H9 (cell line): ENCODE data around the gene SESTD1. TPM values are rescaled to one million over a fixed set of nuclear protein-coding genes. Genes with fewer than 3 reads are reported as not detected.
"Not testable (repeated sequence)": the region's sequence is repeated elsewhere in the genome, so short reads cannot be mapped to it uniquely, and the experiment has no call there.

Source experiments
- DNase-seq: peaks from one replicate; pipeline ENCODE4 v3.0.0-alpha.2; 2017
- H2AFZ ChIP-seq: one replicate; pipeline ENCODE4 v1.6.1; 2013; ENCODE audit warnings: mild to moderate bottlenecking, low read length, control low read depth, moderate library complexity
- H2AK5ac ChIP-seq: 2 replicates; pipeline ENCODE4 v1.6.1; 2013; ENCODE audit warnings: low read length, control low read depth, mixed read lengths; ENCODE audit not compliant: insufficient read length
- H2BK120ac ChIP-seq: one replicate; pipeline ENCODE4 v1.6.1; 2013; ENCODE audit warnings: low read depth, mild to moderate bottlenecking, low read length, control low read depth, inconsistent platforms; ENCODE audit not compliant: poor library complexity, severe bottlenecking
- H2BK12ac ChIP-seq: 2 replicates; pipeline ENCODE4 v1.6.1; 2013; ENCODE audit warnings: low read length, control low read depth, mixed read lengths, low read depth; ENCODE audit not compliant: insufficient read length
- H2BK15ac ChIP-seq: 2 replicates; pipeline ENCODE4 v1.6.1; 2013; ENCODE audit warnings: low read depth, low read length, control low read depth
- H2BK20ac ChIP-seq: one replicate; pipeline ENCODE4 v1.6.1; 2013; ENCODE audit warnings: low read depth, mild to moderate bottlenecking, low read length, control low read depth, inconsistent platforms; ENCODE audit not compliant: poor library complexity, severe bottlenecking
- H2BK5ac ChIP-seq: 2 replicates; pipeline ENCODE4 v1.6.1; 2013; ENCODE audit warnings: low read length, control low read depth, mixed read lengths; ENCODE audit not compliant: insufficient read length
- H3K14ac ChIP-seq: 2 replicates; pipeline ENCODE4 v1.6.1; 2013; ENCODE audit warnings: low read length, control low read depth; ENCODE audit not compliant: insufficient read depth
- H3K18ac ChIP-seq: 2 replicates; pipeline ENCODE4 v1.6.1; 2013; ENCODE audit warnings: low read depth, mild to moderate bottlenecking, mixed read lengths, low read length, control low read depth; ENCODE audit not compliant: insufficient read length
- H3K23ac ChIP-seq: 2 replicates; pipeline ENCODE4 v1.6.1; 2013; ENCODE audit warnings: low read length, control low read depth, mixed read lengths, low read depth; ENCODE audit not compliant: insufficient read length
- H3K23me2 ChIP-seq: 2 replicates; pipeline ENCODE4 v1.6.1; 2013; ENCODE audit warnings: low read depth, mild to moderate bottlenecking, mixed read lengths, low read length, control low read depth; ENCODE audit not compliant: insufficient read length, poor library complexity, severe bottlenecking
- H3K27ac ChIP-seq: 2 replicates; pipeline ENCODE4 v1.5.1; 2013; ENCODE audit warnings: low read length, control low read depth, mixed read lengths, low read depth; ENCODE audit not compliant: insufficient read length
- H3K27me3 ChIP-seq: 2 replicates; pipeline ENCODE4 v1.6.1; 2013; ENCODE audit warnings: low read length, control low read depth, inconsistent platforms; ENCODE audit not compliant: insufficient read depth
- H3K4ac ChIP-seq: 2 replicates; pipeline ENCODE4 v1.6.1; 2013; ENCODE audit warnings: low read depth, mild to moderate bottlenecking, control low read depth, inconsistent platforms, low read length, moderate library complexity
- H3K4me1 ChIP-seq: 2 replicates; pipeline ENCODE4 v1.6.1; 2013; ENCODE audit warnings: low read length, control low read depth, inconsistent platforms; ENCODE audit not compliant: insufficient read depth
- H3K4me2 ChIP-seq: 2 replicates; pipeline ENCODE4 v1.6.1; 2013; ENCODE audit warnings: low read length, control low read depth, mixed read lengths; ENCODE audit not compliant: insufficient read length, insufficient read depth
- H3K56ac ChIP-seq: 2 replicates; pipeline ENCODE4 v1.6.1; 2013; ENCODE audit warnings: low read depth, mild to moderate bottlenecking, mixed read lengths, low read length, control low read depth; ENCODE audit not compliant: insufficient read length
- H3K79me1 ChIP-seq: 2 replicates; pipeline ENCODE4 v1.6.1; 2013; ENCODE audit warnings: low read depth, mild to moderate bottlenecking, moderate library complexity, low read length, control low read depth, inconsistent platforms; ENCODE audit not compliant: insufficient read depth, poor library complexity, severe bottlenecking
- H3K79me2 ChIP-seq: 2 replicates; pipeline ENCODE4 v1.6.1; 2013; ENCODE audit warnings: low read length, control low read depth, inconsistent platforms; ENCODE audit not compliant: insufficient read depth
- H3K9ac ChIP-seq: 2 replicates; pipeline ENCODE4 v1.6.1; 2013; ENCODE audit warnings: low read length, control low read depth, mixed read lengths; ENCODE audit not compliant: insufficient read length; ENCODE audit errors: extremely low read depth
- H3K9me3 ChIP-seq: one replicate; pipeline ENCODE4 v1.6.1; 2013; ENCODE audit warnings: low read depth, low read length, inconsistent platforms; ENCODE audit not compliant: control insufficient read depth
- H3T11ph ChIP-seq: one replicate; pipeline ENCODE4 v1.6.1; 2013; ENCODE audit warnings: mild to moderate bottlenecking, low read length, control low read depth, inconsistent platforms
- H4K20me1 ChIP-seq: one replicate; pipeline ENCODE4 v1.6.1; 2013; ENCODE audit not compliant: control insufficient read depth, insufficient read length, insufficient read depth
- H4K5ac ChIP-seq: 2 replicates; pipeline ENCODE4 v1.6.1; 2013; ENCODE audit warnings: low read depth, mild to moderate bottlenecking, mixed read lengths, low read length, control low read depth; ENCODE audit not compliant: insufficient read length
- H4K8ac ChIP-seq: replicated peaks from 2 replicates; pipeline ENCODE4 v1.6.1; 2013; ENCODE audit warnings: low read length, control low read depth, mixed read lengths, low read depth; ENCODE audit not compliant: insufficient read length
- H4K91ac ChIP-seq: 2 replicates; pipeline ENCODE4 v1.6.1; 2013; ENCODE audit warnings: low read depth, mild to moderate bottlenecking, moderate library complexity, mixed read lengths, low read length, control low read depth; ENCODE audit not compliant: insufficient read length
- H3K27ac Mint-ChIP-seq, 3 experiments: 2 replicates in 2 of 3; 3 replicates in 1 of 3; pipeline ENCODE4 v1.8.0; 2020 to 2021; ENCODE audit warnings: mixed read lengths in 3 of 3, mild to moderate bottlenecking in 1 of 3, moderate library complexity in 1 of 3
- H3K27me3 Mint-ChIP-seq: 2 replicates; pipeline ENCODE4 v1.8.0; 2021; ENCODE audit warnings: low read depth, mild to moderate bottlenecking, moderate library complexity, mixed read lengths
- H3K36me3 Mint-ChIP-seq, 3 experiments: 2 replicates in 2 of 3; 3 replicates in 1 of 3; pipeline ENCODE4 v1.8.0; 2020 to 2021; ENCODE audit warnings: low read depth in 3 of 3, mixed read lengths in 3 of 3; ENCODE audit not compliant: insufficient read depth in 1 of 3
- H3K4me1 Mint-ChIP-seq, 2 experiments: 2 replicates each; pipeline ENCODE4 v1.8.0; 2020; ENCODE audit warnings: mixed read lengths in 2 of 2
- H3K4me3 Mint-ChIP-seq, 2 experiments: 2 replicates in 1 of 2; 3 replicates in 1 of 2; pipeline ENCODE4 v1.8.0; 2020 to 2021; ENCODE audit warnings: mild to moderate bottlenecking in 2 of 2, mixed read lengths in 2 of 2, moderate library complexity in 1 of 2
- H3K9me3 Mint-ChIP-seq, 2 experiments: 2 replicates in 1 of 2; 3 replicates in 1 of 2; pipeline ENCODE4 v1.8.0; 2020; ENCODE audit warnings: mild to moderate bottlenecking in 2 of 2, mixed read lengths in 2 of 2, moderate library complexity in 1 of 2
- CTCF ChIP-seq: fragments of 200-600 bp; sonication (generic); conservative IDR thresholded peaks from 3 replicates; pipeline ENCODE4 v1.8.0; 2021; ENCODE audit warnings: antibody characterized with exemption, mild to moderate bottlenecking
- WGBS: extraction: QIAGEN DNeasy Blood & Tissue Kit; methylation state at CpG from one replicate; pipeline ENCODE4 v1.1.7; 2013; ENCODE audit warnings: missing lambda C conversion rate, low lambda C conversion rate, mixed read lengths; ENCODE audit not compliant: insufficient read length; ENCODE audit errors: extremely low coverage; 5-methylcytosine and 5-hydroxymethylcytosine counted together
- total RNA-seq: library from RNA; stranded (reverse); gene quantifications from 2 replicates; pipeline ENCODE4 v1.2.1, GENCODE V29; 2021

The SESTD1 gene
- total RNA-seq, 1 experiment from 2014 or later, result 44.4 TPM

- H2AFZ ChIP-seq, result no peak overlapping the region
- no peak overlapping the region for H3K18ac ChIP-seq
- H2BK20ac ChIP-seq, result no peak overlapping the region
- H3K4me1 Mint-ChIP-seq, result no peaks in the 10 kb centered on the region
- no peak overlapping the region for H3T11ph ChIP-seq
- H3K79me1 ChIP-seq, result no peaks in the 10 kb centered on the region
- peaks cover 16 to 48% (median 31%) of the 10 kb centered on the region in 3 experiments for H3K36me3 Mint-ChIP-seq
- no peak overlapping the region for H3K4me3 Mint-ChIP-seq
- H3K4ac ChIP-seq, result no peak overlapping the region
- H3K4me2 ChIP-seq, result no peak overlapping the region
- H2BK15ac ChIP-seq, result no peak overlapping the region
- no peak overlapping the region for H3K9ac ChIP-seq
- peaks cover 42 to 45% of the 10 kb centered on the region in 2 experiments for H3K9me3 Mint-ChIP-seq
- no peak overlapping the region for H3K14ac ChIP-seq
- no peak overlapping the region for H3K27ac Mint-ChIP-seq
- no peak for DNase-seq
- no peaks in the 10 kb centered on the region for H3K79me2 ChIP-seq
- H2AK5ac ChIP-seq, result no peak overlapping the region
- no peaks in the 10 kb centered on the region for H3K4me1 ChIP-seq
- H4K91ac ChIP-seq, result no peak overlapping the region
- H2BK120ac ChIP-seq, result no peak overlapping the region
- H3K23me2 ChIP-seq, result no peaks in the 10 kb centered on the region
- no peak overlapping the region for H3K23ac ChIP-seq
- no peak overlapping the region for H2BK12ac ChIP-seq
- no peak for TF ChIP-seq CTCF
- no peak overlapping the region for H4K8ac ChIP-seq
- no peaks in the 10 kb centered on the region; the same call in 1 of the 2 replicates for H3K27me3 Mint-ChIP-seq
- WGBS, result no CpG with 5 or more reads among the region's 3 CpGs
- peaks cover 13% of the 10 kb centered on the region for H3K9me3 ChIP-seq
- H4K5ac ChIP-seq, result no peak overlapping the region
- no peaks in the 10 kb centered on the region for H4K20me1 ChIP-seq
- H3K27me3 ChIP-seq, result no peaks in the 10 kb centered on the region
- no peak overlapping the region for H2BK5ac ChIP-seq
- no peak overlapping the region for H3K27ac ChIP-seq
- no peak overlapping the region for H3K56ac ChIP-seq
These were observed 62.8 kb downstream of the SESTD1 start for GRCh38 chr2:179201869-179202268.

GRCh38 chr2:179195926-179196590 lies 68.6 kb downstream of the SESTD1 start:
- H4K5ac ChIP-seq, H2AFZ ChIP-seq, H2BK120ac ChIP-seq, H3K27me3 ChIP-seq, H3T11ph ChIP-seq, H3K9me3 ChIP-seq, H3K4me2 ChIP-seq, H3K18ac ChIP-seq, H3K9ac ChIP-seq, H2AK5ac ChIP-seq, H3K4me3 Mint-ChIP-seq, H3K23me2 ChIP-seq, H3K23ac ChIP-seq, H4K8ac ChIP-seq, H2BK15ac ChIP-seq, H3K4ac ChIP-seq, H3K27ac ChIP-seq, H3K56ac ChIP-seq, H2BK5ac ChIP-seq, H3K14ac ChIP-seq, H3K27me3 Mint-ChIP-seq, H2BK20ac ChIP-seq, H4K91ac ChIP-seq, H3K79me1 ChIP-seq, H3K4me1 ChIP-seq, DNase-seq, H2BK12ac ChIP-seq, H4K20me1 ChIP-seq, H3K79me2 ChIP-seq: not testable (repeated sequence)
- Mint-ChIP-seq H3K36me3 (peaks cover 20 to 44% (median 33%) of the 10 kb centered on the region in 3 experiments), H3K4me1 (peaks cover 8 to 12% of the 10 kb centered on the region in 2 experiments; a peak in 3 of 4 replicates), H3K27ac (peak overlapping the region in 1 of 3 experiments; percentile 12; a peak in 1 of 7 replicates), H3K9me3 (peaks cover 22 to 42% of the 10 kb centered on the region in 2 experiments)
- WGBS, result no CpG with 5 or more reads among the region's 23 CpGs
